PC-9 (cell line): ENCODE data around the gene TBX3.

Experiments used
- EZH2 ChIP-seq: fragments of 200-600 bp; sonication (generic); IDR thresholded peaks from 2 replicates; pipeline ENCODE4 v1.8.0; 2017; ENCODE audit warnings: antibody characterized with exemption, low read depth
- TF ChIP-seq, protein P1 (sequence below): fragments of 200-600 bp; sonication (generic); conservative IDR thresholded peaks from 2 replicates; pipeline ENCODE4 v1.6.1; 2017; ENCODE audit warnings: mixed run types, antibody characterized with exemption, mild to moderate bottlenecking, moderate library complexity

GRCh38 chr12:114657597-114657920, 26.4 kb downstream of the TBX3 start:
- TF ChIP-seq, protein P1, sequence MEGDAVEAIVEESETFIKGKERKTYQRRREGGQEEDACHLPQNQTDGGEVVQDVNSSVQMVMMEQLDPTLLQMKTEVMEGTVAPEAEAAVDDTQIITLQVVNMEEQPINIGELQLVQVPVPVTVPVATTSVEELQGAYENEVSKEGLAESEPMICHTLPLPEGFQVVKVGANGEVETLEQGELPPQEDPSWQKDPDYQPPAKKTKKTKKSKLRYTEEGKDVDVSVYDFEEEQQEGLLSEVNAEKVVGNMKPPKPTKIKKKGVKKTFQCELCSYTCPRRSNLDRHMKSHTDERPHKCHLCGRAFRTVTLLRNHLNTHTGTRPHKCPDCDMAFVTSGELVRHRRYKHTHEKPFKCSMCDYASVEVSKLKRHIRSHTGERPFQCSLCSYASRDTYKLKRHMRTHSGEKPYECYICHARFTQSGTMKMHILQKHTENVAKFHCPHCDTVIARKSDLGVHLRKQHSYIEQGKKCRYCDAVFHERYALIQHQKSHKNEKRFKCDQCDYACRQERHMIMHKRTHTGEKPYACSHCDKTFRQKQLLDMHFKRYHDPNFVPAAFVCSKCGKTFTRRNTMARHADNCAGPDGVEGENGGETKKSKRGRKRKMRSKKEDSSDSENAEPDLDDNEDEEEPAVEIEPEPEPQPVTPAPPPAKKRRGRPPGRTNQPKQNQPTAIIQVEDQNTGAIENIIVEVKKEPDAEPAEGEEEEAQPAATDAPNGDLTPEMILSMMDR, result no peak
- no peak for TF ChIP-seq EZH2
